Measurements from ENCODE around the gene RFX1.

Gene RFX1

DNA sequence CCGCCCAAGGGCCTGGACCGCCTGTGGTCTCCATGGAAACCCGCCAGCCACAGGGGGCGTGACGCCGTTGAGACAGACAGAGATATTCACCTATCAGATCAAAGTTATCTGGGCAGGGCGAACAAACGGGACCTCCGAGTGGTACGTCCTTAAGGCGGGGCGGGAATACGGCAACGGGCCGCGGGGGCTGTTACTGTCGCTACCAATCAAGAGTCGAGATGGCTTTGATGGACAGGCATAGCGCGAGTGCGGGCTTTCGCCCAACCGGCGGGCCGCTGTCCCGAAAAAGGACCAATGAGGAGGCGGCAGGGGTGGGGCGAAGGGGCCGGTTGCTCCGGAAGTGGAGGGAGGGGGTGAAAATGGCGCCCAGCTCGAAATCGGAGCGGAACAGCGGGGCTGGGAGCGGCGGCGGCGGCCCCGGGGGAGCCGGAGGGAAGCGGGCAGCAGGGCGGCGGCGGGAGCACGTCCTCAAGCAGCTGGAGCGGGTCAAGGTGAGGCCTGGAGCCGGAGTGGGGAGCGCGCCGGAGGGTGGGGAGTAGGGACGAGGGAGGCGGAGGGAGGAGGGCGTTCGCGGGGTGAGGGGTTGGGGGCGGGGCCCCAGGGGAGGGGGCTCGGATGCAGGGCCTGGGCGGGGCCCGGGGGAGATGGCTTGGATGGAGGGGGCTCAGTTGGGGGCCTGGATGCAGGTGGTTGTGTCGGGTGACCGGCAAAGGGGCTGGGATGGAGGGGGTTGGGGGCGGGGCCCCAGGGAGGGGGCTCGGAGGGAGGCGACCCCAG is 53.8 kb downstream of the RFX1 start, which contains the start of gene DCAF15:
DCAF15 (plus strand) TSS at position 356 of the 777 bp plus-strand sequence; CDS start at position 360, 4 bp downstream.
- Histone ChIP-seq H3K4me3 (peak within 1 kb of the TSS; percentile 59 to 86 (median 80)), H3K27ac (peak within 1 kb of the TSS; percentile 74 to 98 (median 92))

DNA sequence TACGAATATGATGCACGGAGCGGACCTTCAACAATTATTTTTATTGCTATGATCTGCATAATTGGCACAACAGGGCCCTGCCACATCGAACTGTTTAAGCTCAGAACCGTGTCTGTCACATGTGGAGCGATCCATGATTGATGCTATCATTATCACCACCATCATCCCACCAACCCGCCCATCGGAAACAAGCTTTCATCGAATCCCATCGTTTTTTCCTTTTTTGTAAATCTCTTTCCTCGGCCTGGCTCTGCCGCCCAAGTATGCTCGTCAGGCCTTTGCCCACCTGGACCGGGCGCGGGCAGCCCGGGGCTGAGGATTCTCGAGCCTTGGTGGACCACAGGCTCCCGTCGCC is 54.3 kb downstream of the RFX1 start:
- peak overlapping the region in 2 of 21 experiments; percentile 87 to 92 for H3K27ac ChIP-seq
- peak overlapping the region in 6 of 7 experiments; percentile 20 to 86 (median 72) for H3K4me3 ChIP-seq

DNA sequence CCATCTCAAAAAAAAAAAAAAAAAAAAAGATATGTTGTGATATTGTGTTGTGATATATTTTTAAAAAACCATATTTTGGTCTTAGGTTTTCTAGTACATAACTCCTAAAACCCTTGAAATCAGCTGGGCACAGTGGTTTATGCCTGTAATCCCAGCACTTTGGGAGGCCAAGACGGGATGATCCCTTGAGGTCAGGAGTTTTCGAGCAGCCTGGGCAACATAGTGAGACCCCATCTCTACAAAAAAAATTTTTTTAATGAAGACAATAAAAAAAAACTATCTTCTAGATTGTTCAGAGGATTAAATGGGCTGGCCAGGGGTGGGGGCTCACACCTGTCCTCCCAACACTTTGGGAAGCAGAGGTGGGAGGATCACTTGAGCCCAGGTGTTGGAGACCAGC is 55.1 kb downstream of the RFX1 start:
- no peak overlapping the region for H3K27ac ChIP-seq
- no peak overlapping the region for H3K4me3 ChIP-seq

DNA sequence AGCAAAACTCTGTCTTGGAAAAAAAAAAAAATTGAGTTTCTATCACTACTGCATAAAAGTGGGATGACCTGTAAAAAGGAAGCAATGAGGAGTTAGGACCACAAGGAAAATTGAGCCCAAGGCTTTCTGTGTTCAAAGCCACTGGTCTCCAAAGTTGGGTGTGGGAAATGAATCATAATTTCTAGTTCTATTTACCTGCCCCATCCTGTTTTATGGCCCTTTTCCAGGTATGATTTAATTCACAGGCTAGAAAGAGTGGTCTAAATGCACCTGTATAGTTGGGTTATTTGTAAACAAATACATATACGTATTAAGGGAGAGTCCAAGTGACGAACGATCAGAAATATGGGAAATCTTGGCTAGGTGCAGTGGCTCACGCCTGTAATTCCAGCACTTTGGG is 59.7 kb downstream of the RFX1 start:
- H3K27ac ChIP-seq, result no peak overlapping the region
- H3K4me3 ChIP-seq, result no peak overlapping the region

DNA sequence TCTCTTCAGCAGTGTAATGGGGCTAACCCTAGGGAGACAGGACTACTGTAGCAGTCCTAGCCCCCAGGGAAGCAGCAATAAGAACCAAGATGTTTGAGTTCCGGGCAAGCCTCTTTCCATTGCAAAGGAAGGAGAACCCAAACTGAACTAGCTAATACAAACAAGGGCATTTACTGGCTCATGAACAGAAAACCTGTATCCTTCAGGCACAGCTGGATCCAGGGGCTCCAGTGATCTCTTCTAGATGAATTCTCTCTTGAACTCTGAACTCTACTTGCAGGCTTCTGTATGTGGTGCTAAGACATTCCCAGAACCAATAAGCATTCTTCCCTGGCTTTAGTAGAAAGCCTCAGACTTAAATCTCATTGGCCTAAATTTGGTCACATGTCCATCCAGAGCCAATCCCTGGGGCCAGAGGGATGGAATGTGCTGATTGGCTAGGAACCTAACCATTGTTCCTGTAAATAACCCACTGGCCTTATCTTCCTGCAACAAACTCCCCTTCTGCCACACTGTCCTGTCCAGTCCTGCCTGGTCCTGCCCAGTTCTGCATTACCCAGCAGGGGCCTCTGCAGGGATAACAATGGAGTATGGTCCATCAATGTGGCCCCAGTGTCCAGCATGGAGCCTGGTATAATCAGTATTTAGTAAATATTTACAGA is 64.0 kb downstream of the RFX1 start:
- no peak overlapping the region for H3K27ac ChIP-seq
- no peak overlapping the region for H3K4me3 ChIP-seq

DNA sequence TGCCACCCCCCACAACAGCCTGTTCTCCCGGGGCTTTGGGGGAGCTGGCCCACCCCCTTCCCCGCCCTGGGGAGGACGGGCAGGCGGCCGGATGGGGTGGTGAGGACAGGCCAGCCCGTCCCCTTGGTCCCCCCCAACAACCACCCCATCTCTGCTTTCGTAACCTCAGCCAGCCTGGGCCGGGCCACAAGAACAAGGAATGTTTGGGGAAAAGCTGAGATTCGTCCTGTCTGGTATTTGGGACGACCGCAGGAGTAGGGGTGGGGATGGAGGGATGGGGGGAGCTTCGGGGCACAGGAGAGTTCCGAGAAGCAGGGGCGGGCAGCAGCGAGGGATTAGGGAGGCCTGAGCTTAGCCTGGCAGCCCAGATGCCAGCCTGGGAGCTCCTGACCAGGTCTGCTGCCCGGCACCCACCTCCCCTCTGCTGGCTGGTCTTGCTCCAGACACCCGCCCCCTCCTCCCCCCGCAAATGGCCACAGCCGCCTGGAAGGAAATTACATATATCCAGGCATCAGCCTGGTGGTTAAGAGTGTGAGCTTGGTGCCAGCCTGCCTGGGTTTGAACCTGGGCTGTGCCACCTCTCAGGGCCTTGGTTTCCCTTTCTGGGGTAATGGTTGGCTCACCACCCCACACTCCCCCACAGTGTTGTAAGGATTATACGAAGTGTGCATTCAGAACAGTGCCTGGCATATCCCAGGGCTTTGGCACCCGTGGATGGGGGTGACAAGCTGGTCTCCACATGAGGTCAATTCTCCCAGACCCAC is 67.6 kb downstream of the RFX1 start, which contains the start of gene PODNL1:
PODNL1 (minus strand) TSS at position 117 of the 764 bp plus-strand sequence. CDS start 236 bp downstream, outside the sequence.
- Histone ChIP-seq H3K4me3 (peak within 1 kb of the TSS in 6 of 7 experiments; percentile 8 to 36 (median 20)), H3K27ac (peak within 1 kb of the TSS in 14 of 21 experiments; percentile 8 to 71 (median 48))

DNA sequence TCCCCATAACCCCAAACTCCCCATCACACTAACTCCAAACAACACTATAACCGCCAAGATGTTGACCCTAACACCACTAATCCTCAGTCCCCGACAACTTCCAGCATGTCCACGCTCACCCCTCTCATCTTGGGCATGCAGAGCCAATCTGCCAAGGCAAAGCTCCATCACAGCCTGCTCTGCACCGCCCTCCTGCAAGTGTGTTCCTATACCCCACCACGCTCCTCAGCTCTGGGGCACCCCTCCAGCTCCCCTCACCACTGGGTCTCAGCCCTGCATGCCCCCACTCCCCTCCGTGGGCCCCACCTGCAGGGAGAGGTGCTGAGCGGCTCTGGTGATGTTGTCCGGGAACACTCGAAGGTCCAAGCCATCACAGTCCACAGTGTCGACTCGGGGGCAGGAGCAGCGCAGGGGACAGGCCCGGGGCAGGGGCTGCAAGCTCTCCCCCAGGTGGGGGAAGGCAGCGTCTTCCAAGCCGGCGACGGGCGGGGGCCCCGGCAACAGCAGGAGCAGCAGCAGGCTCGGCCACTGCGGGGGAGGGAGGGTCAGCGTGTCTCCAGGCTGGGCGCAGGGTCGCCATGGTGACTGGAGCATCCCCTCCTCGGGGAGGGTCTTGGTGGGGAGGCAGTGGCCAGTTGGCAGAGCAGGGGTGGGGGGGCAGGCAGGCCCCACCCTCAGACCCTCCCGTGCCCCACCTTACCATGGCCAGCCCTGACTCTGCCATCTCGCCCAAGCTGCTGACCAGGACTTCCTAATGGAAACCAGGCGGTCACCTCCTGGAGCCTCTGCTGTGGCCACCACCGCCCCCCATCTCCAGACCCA is 68.4 kb downstream of the RFX1 start:
- H3K27ac ChIP-seq, result peak overlapping the region in 12 of 21 experiments; percentile 8 to 71 (median 56)
- H3K4me3 ChIP-seq, result peak overlapping the region in 6 of 7 experiments; percentile 8 to 36 (median 20)

DNA sequence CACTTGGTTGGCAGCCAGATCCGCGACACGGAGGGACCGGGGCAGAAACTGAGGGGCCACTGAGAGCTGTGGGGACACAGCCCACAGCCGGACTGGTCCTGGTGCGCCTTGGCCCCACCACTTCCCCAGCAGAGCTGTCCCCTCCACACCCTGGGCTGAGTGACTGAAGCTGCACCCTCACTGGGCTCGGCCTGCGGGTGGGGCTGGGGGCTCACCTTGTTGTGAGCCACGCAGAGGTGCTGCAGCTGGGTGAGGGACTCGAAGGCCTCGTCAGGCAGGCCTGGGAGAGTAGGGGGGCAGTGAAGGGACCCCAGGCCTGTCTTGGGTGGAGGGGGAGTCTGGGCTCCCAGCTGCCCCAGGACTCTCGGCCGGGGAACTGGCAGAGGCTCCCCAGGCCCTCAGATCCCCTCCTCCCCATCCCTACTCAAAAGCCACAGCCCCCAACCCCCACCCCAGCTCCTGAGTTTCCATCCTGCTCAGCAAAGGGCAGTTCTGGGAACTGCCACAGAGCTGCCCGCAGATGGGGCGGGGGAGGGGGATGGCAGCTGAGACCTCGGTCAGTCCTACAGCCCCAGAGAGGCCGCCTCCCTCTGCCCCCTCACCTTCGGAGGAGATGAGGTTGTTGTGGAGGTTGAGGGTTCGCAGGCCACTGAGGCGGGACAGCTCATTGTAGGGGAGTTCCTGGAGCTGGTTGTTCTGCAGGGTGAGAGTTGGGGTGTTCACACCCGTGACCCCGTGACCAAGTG is 70.2 kb downstream of the RFX1 start:
- Histone ChIP-seq H3K27ac (no peak overlapping the region), H3K4me3 (no peak overlapping the region)

DNA sequence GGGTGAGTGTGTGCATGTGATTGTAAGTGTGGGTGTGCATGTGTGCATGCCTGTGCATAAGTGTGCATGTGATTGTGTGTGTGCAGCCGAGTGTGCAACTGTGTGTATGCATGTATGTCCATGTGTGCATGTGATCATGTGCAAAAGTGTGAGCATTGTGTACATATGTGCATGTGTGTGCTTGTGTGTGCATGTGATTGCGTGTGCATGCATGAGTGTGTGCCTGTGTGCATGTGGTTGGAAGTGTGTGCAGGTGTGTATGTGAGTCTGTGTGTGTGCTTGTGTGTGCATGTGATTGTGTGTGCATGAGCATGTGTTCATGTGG is 71.4 kb downstream of the RFX1 start:
- Histone ChIP-seq H3K4me3 (no peak overlapping the region), H3K27ac (no peak overlapping the region)

DNA sequence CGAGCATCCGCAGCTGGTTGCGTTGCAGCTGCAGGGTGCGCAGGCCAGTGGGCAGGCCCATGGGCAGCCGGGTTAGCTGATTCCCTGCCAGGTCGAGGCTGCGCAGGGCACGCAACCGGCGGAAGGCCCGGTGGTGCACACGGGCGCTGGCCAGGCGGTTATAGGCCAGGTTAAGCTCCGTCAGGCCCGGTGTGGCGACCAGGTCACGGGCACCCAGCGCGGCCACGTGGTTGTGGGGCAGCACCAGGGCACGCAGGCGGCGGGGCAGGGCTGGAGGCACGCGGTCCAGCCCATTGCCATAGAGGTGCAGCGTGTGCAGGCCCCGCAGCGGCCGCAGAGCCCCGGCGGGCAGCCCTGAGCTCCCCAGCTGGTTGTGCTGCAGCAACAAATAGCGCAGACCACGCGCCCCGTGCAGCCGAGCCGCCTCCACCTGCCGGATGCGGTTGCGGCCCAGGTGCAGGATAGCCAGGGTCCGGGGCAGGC is 73.2 kb downstream of the RFX1 start:
- Histone ChIP-seq H3K4me3 (no peak overlapping the region), H3K27ac (no peak overlapping the region)

DNA sequence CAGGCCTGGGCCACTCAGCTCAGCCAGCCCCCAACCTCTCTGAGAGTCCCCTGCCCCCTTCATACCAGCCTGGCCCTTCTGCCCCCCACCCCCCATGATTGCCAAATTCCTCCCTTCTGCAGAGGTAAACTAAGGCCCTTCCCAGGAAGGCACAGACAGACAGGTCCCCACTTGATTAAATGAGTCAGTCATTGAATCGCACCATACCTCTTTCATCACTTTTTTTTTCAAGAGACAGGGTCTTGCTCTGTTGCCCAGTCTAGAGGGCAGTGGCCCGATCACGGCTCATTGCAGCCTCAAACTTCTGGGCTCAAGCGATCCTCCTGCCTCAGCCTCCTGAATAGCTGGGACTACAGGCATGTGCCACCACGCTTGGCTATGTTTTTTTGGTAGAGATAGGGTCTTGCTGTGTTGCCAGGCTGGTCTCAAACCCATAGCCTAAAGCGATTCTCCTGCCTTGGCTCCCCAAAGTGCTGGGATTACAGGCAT is 73.9 kb downstream of the RFX1 start:
- Histone ChIP-seq H3K27ac (peak overlapping the region in 1 of 21 experiments; percentile 34), H3K4me3 (no peak overlapping the region)

DNA sequence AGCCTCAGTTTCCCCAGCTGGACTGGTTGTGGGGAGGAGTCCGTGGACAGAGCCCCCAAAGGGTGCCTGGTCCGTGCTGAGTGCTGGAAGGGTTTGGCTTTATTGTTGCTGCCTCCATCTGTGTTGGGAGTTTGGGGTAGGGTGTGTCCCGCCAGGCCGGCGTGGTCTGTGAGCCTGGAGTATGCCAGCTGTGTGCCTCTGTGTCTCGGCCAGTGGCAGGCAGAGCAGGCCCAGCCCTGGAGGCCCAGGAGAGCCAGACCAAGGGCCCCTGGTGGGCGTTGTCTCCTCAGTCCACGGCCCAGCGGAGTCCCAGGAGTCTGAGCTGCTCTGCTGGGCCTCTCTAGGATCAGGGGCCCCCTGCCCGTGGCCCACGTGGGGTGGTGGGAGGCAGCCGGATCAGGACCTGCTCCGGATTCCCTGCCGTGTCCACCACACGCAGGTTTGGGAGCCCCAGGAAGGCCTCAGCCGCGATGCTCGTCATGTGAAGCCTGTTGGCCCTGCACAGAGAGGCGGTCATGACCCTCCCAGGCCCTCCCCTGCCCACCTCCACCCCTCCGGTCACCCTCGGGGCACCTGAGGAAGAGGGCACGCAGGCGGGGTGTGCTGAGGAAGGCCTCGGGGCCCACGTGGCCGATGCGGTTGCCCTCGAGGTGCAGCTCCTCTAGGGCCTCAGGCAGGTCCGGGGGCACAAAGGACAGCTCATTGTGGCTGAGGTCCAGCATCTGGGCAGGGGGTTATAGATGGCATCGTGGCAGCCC is 74.5 kb downstream of the RFX1 start:
- H3K27ac ChIP-seq, result peak overlapping the region in 1 of 21 experiments; percentile 34

DNA sequence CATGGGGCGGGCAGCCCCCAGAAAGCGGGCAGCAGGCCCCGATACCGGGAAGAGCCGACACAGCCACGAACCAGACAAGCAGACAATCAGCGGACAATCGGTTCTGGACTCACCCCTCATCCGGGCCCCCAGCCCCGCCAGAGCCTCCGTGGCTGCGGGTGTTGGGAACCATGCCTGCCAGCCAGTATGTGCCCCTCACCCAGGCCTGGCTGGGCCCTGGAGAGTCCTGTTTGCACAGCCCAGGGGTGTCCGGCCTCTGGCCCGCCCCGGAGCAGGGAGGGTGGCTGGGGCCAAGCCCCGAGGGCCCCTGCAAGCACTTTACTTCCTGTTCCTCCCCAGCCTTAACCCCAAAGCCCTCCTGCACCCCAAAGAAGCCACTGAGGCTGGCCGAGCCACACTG is 75.7 kb downstream of the RFX1 start:
- Histone ChIP-seq H3K27ac (peak overlapping the region in 1 of 21 experiments; percentile 28), H3K4me3 (no peak overlapping the region)

More for the DNA sequence above, 74.5 kb downstream of the RFX1 start:
- H3K4me3 ChIP-seq, result no peak overlapping the region

DNA sequence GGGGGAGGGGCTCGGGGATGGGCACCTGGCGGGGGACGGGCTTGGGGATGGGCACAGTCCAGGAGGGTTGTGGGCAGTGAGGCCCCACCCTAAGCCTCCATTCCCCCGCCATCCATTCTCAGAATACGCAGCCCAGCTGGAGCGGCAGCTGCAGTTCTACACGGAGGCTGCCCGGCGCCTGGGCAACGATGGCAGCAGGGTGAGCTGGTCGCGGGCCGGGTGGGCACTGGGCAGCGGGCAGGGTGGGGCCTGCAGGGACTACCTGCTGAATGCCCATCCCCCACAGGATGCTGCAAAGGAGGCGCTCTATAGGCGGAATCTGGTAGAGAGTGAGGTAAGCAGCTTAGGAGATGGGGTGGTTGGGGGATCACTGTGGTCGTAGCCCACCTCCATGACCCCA is 76.2 kb downstream of the RFX1 start:
- Histone ChIP-seq H3K27ac (no peak overlapping the region), H3K4me3 (no peak overlapping the region)

DNA sequence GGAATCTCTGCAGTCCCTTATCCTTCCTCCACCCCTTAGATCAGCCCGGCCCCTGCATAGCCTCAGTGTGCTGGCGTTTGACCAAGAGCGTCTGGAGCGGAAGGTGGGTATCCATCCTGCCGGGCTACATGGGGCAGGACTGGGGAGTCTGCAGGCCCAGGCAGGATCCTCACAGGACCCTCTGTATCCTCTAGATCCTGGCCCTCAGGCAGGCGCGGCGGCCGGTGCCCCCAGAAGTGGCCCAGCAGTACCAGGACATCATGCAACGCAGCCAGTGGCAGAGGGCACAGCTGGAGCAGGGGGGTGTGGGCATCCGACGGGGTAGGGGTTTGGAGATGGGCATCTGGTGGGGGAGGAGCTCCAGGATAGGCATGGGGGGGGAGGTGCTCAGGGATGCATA is 76.8 kb downstream of the RFX1 start:
- H3K27ac ChIP-seq, result no peak overlapping the region

DNA sequence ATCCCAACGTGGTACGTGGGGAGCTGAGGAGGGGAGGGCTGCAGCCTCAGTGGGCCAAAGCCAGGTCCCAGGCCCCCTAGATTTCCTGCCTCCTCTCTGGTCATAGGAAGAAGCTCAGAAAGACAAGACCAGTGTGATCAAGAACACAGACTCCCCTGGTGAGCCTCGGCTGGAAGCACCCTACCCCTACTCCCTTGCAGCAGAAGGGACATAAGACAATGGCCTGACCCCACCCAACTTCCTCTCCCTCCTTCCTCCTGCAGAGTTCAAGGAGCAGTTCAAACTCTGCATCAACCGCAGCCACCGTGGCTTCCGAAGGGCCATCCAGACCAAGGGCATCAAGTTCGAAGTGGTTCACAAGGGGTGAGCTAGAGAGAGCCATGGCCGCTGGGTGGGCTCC is 79.4 kb downstream of the RFX1 start:
- Histone ChIP-seq H3K4me3 (no peak overlapping the region), H3K27ac (no peak overlapping the region)

More for the DNA sequence above, 76.8 kb downstream of the RFX1 start:
- H3K4me3 ChIP-seq, result no peak overlapping the region

DNA sequence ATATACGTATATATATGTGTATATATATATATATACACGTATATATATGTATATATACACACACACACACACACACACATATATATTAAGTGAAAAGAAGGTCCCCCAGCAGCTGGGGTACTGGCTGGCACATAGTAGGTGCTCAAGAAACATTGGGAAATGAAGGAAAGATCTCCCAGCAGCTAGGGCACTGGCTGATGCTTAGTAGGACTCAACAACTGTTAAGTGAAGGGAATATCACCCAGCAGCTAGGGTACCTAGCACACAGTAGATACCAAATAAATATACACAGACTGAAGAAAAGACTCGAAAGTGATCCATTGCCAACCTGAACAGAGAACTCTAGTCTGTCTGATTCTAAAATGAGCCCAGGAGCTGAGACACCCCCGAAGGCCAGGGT is 80.1 kb downstream of the RFX1 start:
- Histone ChIP-seq H3K4me3 (no peak overlapping the region), H3K27ac (no peak overlapping the region)
